BJ (cell line): Measurements from ENCODE around the gene PDE8B. TPM values are rescaled to one million over a fixed set of nuclear protein-coding genes. Genes with fewer than 3 reads are reported as not detected.
A peak's percentile ranks its signal among the peaks of the same experiment; 100 is the strongest.

Source experiments
- CTCF ChIA-PET: fragments of 350-600 bp; formaldehyde crosslinking; extraction: SDS; loops from one replicate; lab custom pipeline; 2021; ENCODE audit warnings: antibody characterized with exemption, inconsistent platforms; lab: Yijun Ruan, JAX
- POLR2A ChIA-PET: fragments of 300-600 bp; sonication (Branson Sonifier 250); formaldehyde crosslinking; extraction: SDS; loops from one replicate; lab custom pipeline; 2021; ENCODE audit warnings: antibody characterized with exemption; lab: Charles Lee
- DNase-seq: peaks from one replicate; pipeline ENCODE4 v3.0.0-alpha.2; 2011; ENCODE audit warnings: low read depth
- H3K27me3 ChIP-seq: 2 replicates; pipeline ENCODE4 v1.6.0; 2011; ENCODE audit warnings: low read length; ENCODE audit not compliant: control insufficient read depth, insufficient read depth
- H3K36me3 ChIP-seq: 2 replicates; pipeline ENCODE4 v1.5.1; 2011; ENCODE audit warnings: low read length; ENCODE audit not compliant: control insufficient read depth, insufficient read depth
- H3K4me3 ChIP-seq: 2 replicates; pipeline ENCODE4 v1.5.1; 2011; ENCODE audit warnings: low read depth, mild to moderate bottlenecking, control low read depth, low read length
- CTCF ChIP-seq: IDR thresholded peaks from 2 replicates; pipeline ENCODE4 v1.5.1; 2011; ENCODE audit warnings: low read depth, mild to moderate bottlenecking, control low read depth, inconsistent platforms, low read length, moderate library complexity; ENCODE audit not compliant: insufficient read depth
- polyA plus RNA-seq: library from polyadenylated mRNA; depleted of rRNA; stranded (reverse); fragments of >200 nt; gene quantifications from 2 replicates; pipeline ENCODE4 v1.2.3, GENCODE V29; 2011

PDE8B gene
- polyA plus RNA-seq, 1 experiment: 2.2 TPM

- peaks cover 24% of the 10 kb centered on the region for H3K27me3 ChIP-seq
- peak overlapping the region; percentile 40 for H3K4me3 ChIP-seq
- ChIA-PET POLR2A (no interaction called here), CTCF (interaction anchor here (1.0 to 2.5 kb wide), 5 partner anchors 8 to 281 kb away, joined by 3 to 10 read pairs (median 3); partner anchors contain the start of gene WDR41)
- TF ChIP-seq CTCF: no peak
- H3K36me3 ChIP-seq: no peaks in the 10 kb centered on the region
- no peak for DNase-seq
Observed at GRCh38 chr5:77210964-77211690, 647 bp downstream of the PDE8B start.

- no peaks in the 10 kb centered on the region for H3K36me3 ChIP-seq
- peaks cover 21% of the 10 kb centered on the region for H3K27me3 ChIP-seq
- DNase-seq: no peak
- no peak for TF ChIP-seq CTCF
- peak overlapping the region; percentile 40 for H3K4me3 ChIP-seq
- ChIA-PET POLR2A (no interaction called here), CTCF (interaction anchor here (1.0 to 1.4 kb wide), 3 partner anchors 9 to 66 kb away, joined by 3 read pairs; no protein-coding TSS in a partner anchor)
Observed at GRCh38 chr5:77211691-77212047, 1.2 kb downstream of the PDE8B start.

- ChIA-PET CTCF (no interaction called here), POLR2A (no interaction called here)
- no peak for DNase-seq
- peaks cover 19% of the 10 kb centered on the region for H3K27me3 ChIP-seq
- no peak for TF ChIP-seq CTCF
- H3K36me3 ChIP-seq: no peaks in the 10 kb centered on the region
- H3K4me3 ChIP-seq: no peak overlapping the region
Observed at GRCh38 chr5:77213601-77214000, 3.1 kb downstream of the PDE8B start.

GRCh38 chr5:77214151-77214550 lies 3.7 kb downstream of the PDE8B start:
- no peak overlapping the region for H3K4me3 ChIP-seq
- H3K36me3 ChIP-seq: no peaks in the 10 kb centered on the region
- no peak for DNase-seq
- CTCF ChIA-PET: interaction anchor here (1.0 kb wide), 1 partner anchor 28 kb away, joined by 3 read pairs; no protein-coding TSS in a partner anchor
- TF ChIP-seq CTCF: no peak
- peaks cover 17% of the 10 kb centered on the region for H3K27me3 ChIP-seq
- POLR2A ChIA-PET: no interaction called here

GRCh38 chr5:77218263-77218662 lies 7.8 kb downstream of the PDE8B start:
- H3K36me3 ChIP-seq: no peaks in the 10 kb centered on the region
- no peak for DNase-seq
- H3K27me3 ChIP-seq: peaks cover 10% of the 10 kb centered on the region
- no peak overlapping the region for H3K4me3 ChIP-seq
- ChIA-PET POLR2A (no interaction called here), CTCF (interaction anchor here (0.6 to 2.4 kb wide), 7 partner anchors 8 to 293 kb away, joined by 3 to 10 read pairs (median 4); partner anchors contain the start of gene PDE8B)
- TF ChIP-seq CTCF: peak; percentile 25; the same call in 1 of the 2 replicates
